GM18951 (cell line): ENCODE data around the gene KAT14.

Source experiments
- POLR2A ChIP-seq: IDR thresholded peaks from 4 replicates; pipeline ENCODE4 v1.6.1; 2011; ENCODE audit warnings: mild to moderate bottlenecking; ENCODE audit not compliant: insufficient read length, insufficient read depth; ENCODE audit errors: extremely low read depth
- in situ Hi-C: fragments of 300-500 bp; cut with MboI; formaldehyde crosslinking; loops from one replicate; pipeline ENCODE4 v1.12.0; 2022; ENCODE audit warnings: low sequenced_read_pairs, mixed read lengths, inconsistent platforms; ENCODE audit not compliant: unreplicated experiment

KAT14 gene

GRCh38 chr20:18133962-18134361, 3.7 kb upstream of the KAT14 start:
- in situ Hi-C loops: no loop called here
- no peak for TF ChIP-seq POLR2A

GRCh38 chr20:18138266-18138582, 561 bp downstream of the KAT14 start:
- in situ Hi-C loops: no loop called here
- no peak for TF ChIP-seq POLR2A

- in situ Hi-C loops: no loop called here
- TF ChIP-seq POLR2A: no peak
These were observed 1.2 kb downstream of the KAT14 start for GRCh38 chr20:18138639-18139583.

GRCh38 chr20:18139832-18140231, 2.2 kb downstream of the KAT14 start:
- in situ Hi-C loops: no loop called here
- TF ChIP-seq POLR2A: no peak

GRCh38 chr20:18144541-18145099, 7.0 kb downstream of the KAT14 start:
- in situ Hi-C loops: no loop called here

GRCh38 chr20:18154342-18154741, 16.7 kb downstream of the KAT14 start:
- in situ Hi-C loops: no loop called here
- no peak for TF ChIP-seq POLR2A

More at GRCh38 chr20:18144541-18145099, 7.0 kb downstream of the KAT14 start:
- no peak for TF ChIP-seq POLR2A

GRCh38 chr20:18156045-18156444, 18.4 kb downstream of the KAT14 start:
- no peak for TF ChIP-seq POLR2A
- in situ Hi-C loops: no loop called here

- no peak for TF ChIP-seq POLR2A
- in situ Hi-C loops: no loop called here
These were observed 26.7 kb downstream of the KAT14 start for GRCh38 chr20:18164356-18164755.

- in situ Hi-C loops: no loop called here
- TF ChIP-seq POLR2A: no peak
These were observed 27.9 kb downstream of the KAT14 start for GRCh38 chr20:18165553-18165952.

- in situ Hi-C loops: no loop called here
- TF ChIP-seq POLR2A: no peak
These were observed 28.7 kb downstream of the KAT14 start for GRCh38 chr20:18166241-18166881.

- in situ Hi-C loops: no loop called here
- no peak for TF ChIP-seq POLR2A
These were observed 29.3 kb downstream of the KAT14 start for GRCh38 chr20:18166950-18167349.

- in situ Hi-C loops: no loop called here
- TF ChIP-seq POLR2A: no peak
These were observed 34.7 kb downstream of the KAT14 start for GRCh38 chr20:18172379-18172778.

- in situ Hi-C loops: no loop called here
- TF ChIP-seq POLR2A: no peak
These were observed 37.4 kb downstream of the KAT14 start for GRCh38 chr20:18174906-18175683.
